DMS 273 treated with DMSO at 0.1 percent for 48 hours (cell line): ENCODE data around the gene ETV7.
"Not testable (repeated sequence)": the region's sequence is repeated elsewhere in the genome, so short reads cannot be mapped to it uniquely, and the experiment has no call there.

ENCODE experiments used
- DNase-seq: peaks from one replicate; lab custom pipeline; 2025; lab: John Stamatoyannopoulos, UW

Gene ETV7

GRCh38 chr6:36364061-36364635 lies 23.3 kb downstream of the ETV7 start:
- not testable (repeated sequence) for DNase-seq

DNA sequence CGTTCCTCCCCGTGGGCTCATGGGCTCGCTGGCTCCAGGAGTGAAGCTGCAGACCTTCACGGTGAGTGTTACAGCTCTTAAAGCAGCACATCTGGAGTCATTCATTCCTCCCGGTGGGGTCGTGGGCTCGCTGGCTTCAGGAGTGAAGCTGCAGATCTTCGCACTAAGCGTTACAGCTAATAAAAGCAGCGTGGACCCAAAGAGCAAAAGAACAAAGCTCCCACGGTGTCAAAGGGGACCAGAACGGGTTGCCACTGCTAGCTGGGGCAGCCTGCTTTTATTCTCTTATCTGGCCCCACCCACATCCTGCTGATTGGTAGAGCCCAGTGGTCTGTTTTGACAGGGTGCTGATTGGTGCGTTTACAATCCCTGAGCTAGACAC lies 24.1 kb downstream of the ETV7 start:
- DNase-seq, result not testable (repeated sequence)

DNA sequence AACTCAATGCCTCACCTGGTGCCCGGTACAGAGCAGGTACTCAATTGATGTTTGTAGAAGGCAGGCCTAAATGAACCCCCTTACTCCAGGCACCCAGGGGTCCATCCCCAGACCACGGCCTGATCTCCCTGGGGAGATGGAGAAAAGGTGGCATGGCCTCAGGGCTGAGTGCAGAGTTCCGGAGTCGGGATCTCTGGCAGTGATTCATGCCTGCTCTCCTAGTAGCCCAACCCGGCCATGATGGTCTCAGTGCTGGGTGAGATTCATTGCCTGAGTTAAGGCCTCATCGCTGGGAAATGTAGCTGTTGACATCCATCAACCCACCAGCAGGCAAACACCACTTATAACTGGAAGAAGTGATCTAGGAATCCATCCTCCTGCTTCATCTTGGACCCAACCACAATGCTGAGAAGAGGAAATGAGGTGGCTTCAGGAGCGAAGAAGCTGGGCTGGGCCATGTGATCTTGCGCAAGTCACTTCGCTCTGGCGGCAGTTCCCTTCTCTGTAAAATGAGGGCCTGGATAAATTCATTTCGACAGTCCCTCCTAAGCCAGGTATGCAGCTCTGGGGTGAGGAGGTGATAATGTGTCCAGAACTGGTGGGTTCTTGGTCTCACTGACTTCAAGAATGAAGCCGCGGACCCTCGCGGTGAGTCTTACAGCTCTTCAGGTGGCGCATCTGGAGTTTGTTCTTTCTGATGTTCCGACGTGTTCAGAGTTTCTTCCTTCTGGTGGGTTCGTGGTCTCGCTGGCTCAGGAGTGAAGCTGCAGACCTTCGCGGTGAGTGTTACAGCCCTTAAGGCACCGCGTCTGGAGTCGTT lies 24.7 kb downstream of the ETV7 start:
- DNase-seq, result no peak

DNA sequence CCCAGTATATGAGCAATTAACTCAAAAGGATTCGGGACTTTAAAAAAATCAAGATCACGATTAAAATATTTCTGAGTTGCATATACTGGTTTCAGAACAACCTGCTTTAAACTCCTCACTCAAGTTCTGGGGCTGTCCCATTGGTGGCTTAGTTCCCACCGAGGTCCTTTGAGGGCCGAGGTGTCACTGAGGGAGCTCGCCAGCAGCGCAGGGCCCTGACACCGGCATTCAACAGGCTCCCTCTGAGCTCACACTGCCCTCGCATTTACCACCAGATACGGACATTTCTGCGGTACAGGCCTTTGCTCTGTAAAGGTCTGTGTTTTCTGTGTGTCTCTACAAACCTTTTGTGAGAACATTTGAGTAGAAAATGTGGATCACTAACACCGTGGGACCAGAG lies 26.4 kb downstream of the ETV7 start:
- DNase-seq, result no peak

DNA sequence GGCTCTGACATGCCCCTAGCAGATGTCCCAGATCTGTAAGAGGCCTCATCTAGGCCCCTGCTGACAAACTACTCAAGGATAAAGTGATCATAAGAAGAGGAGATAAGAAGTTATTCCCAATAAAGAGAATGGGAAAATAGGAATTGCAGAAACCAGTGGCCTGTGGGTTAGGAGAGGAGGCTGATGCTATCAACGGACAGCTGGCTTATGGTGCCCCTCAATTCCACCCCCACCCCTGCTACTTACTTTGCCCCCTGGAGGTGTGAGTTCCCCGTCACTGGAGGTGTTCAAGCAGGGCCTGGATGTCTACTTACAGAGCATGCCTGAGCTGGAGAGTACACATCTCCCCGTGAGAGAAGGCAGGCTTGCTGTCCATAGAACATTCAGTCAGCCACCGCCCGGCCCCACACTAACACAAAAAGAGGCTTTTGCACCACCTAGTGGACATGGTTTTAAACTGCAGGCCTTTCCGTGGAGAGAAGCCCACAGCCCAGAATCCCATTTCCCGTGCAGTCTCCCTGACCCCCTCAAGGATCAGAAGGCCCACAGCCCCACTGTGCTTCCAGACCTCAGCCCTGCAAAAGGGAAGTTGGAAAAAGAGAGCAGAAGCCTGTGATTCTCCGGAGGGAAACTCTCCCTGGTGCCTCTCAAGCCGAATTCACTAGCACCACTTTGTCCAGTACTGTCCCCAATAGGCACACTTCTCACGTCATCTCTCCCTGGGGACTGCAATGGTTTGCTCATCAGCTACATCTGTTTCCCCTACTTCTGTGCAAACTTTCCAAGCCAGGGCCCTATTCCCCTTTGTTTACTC lies 27.0 kb downstream of the ETV7 start:
- DNase-seq, result peak; percentile 37

- no peak for DNase-seq
Observed at GRCh38 chr6:36358226-36358915, 29.1 kb downstream of the ETV7 start.

DNA sequence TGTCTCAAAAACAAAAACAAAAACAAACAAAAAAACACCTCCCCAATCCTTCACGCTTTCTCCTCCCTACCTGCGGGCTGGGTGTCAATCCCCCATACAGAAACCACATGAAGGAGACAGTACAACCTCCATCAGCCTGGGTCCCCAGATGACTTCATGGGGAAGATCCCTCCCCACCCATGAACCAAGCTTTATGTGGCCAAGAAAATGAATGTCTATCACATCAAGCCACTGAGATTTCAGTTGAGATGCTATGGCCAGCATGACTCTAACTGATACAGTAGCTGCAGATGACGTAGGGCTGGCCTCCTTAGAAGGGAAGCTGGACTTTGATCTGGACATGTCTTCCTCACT lies 29.6 kb downstream of the ETV7 start:
- DNase-seq, result no peak

GRCh38 chr6:36355819-36356218 lies 31.6 kb downstream of the ETV7 start:
- no peak for DNase-seq

- DNase-seq, result no peak
Observed at GRCh38 chr6:36353411-36353915, 34.0 kb downstream of the ETV7 start.

DNA sequence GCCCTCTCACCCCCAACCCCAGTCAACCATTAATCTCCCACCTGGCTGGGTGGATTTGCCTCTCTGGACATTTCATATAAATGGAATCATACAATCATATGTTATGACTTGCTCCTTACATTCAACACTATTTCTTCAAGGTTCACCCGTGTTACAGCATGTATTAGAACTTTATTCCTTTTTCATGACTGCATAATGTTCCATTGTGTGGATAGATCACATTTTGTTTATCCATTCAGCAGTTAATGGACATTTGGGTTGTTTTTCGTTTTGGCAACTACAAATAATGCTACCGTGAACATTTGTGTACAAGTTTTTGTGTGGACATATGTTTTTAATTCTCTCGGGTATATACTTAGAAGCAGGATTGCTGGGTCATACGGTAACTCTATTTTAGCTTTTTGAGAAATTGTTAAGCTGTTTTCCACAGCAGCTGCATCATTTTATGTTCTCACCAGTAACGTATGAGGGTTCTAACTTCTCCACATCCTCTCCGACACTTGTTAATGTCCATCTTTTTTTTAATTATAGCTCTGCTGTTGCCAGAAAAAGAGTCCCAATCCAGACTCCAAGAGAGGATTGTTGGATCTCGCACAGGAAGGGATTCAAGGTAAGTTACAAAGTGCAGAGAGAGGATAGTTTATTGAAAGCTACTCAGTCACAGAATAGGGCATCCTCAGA lies 34.9 kb downstream of the ETV7 start:
- no peak for DNase-seq

- DNase-seq, result no peak
Observed at GRCh38 chr6:36350681-36351571, 36.5 kb downstream of the ETV7 start.

- DNase-seq, result no peak
Observed at GRCh38 chr6:36350082-36350481, 37.4 kb downstream of the ETV7 start.

GRCh38 chr6:36349240-36349639 lies 38.2 kb downstream of the ETV7 start:
- no peak for DNase-seq

- DNase-seq, result no peak
Observed at GRCh38 chr6:36347621-36348020, 39.8 kb downstream of the ETV7 start.

- no peak for DNase-seq
Observed at GRCh38 chr6:36346486-36347273, 40.8 kb downstream of the ETV7 start.

GRCh38 chr6:36345681-36346466 lies 41.6 kb downstream of the ETV7 start:
- no peak for DNase-seq

DNA sequence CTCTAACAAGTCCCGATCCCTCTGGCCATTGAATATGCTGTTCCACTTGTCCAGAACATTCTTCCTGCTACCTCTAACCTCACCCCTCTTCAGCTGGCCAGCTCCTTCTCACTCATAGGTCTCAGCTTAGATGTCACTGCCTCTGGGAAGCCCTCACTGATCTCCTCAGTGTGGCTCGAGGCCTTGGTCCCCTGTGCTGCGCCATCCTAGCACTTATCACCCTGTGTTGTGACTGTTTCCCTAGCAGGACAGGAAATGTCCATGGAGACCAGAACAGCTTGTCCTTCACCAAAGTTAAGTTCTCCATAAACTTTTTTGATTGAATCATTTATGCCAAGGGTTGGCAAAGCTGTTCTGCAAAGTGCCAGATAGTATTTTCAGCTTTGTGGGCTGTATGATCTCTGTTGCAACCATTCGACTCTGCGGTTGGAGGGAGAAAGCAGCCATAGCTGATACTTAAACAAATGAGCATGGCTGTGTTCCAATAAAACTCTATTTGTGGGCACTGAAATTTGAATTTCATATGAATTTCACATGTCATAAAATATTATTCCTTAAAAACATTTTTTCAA lies 44.3 kb downstream of the ETV7 start:
- no peak for DNase-seq

DNA sequence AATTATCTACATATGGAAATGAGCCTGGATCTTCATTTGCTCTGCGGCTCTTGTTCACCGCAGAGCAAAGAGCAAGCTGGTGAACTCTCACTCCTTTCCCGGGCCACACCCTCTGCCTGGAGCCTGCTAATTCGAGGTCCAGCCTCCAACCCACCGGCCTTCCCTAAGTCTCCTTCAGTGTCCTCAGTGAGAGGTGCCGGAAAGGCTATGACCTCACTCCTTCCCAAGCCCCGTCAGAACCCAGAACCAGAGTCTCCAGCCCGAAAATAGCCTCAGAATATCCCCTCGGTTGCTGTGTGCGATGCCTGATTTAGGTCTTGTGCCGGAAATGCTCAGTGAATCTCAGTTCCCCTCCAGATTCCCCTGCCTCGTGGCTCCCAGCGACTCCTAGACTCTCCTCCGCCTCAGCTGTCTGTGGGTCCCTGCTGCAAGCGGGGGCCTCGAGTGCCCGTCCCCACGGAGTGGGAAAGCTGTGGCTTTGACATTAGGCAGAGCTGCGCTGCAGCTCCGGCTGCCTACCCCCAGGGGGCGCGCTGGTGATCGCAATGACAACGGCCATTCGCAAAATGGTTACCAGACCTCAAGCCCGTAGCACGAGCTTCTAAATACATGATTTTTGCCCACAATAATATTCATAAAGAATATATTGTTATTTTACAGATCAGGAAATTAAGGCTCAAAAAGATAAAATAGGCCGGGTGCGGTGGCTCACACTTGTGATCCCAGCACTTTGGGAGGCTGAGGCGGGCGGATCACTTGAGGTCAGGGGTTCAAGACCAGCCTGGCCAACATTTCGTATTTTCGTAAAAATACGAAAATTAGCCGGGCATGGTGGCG lies 46.6 kb downstream of the ETV7 start:
- DNase-seq, result peak; percentile 5
